ENCODE data around the gene NOTUM.

Gene NOTUM

GRCh38 chr17:81956607-81957589 lies 4.1 kb downstream of the NOTUM start:
- DNase-seq: no peak

- DNase-seq: no peak
Observed at GRCh38 chr17:81955756-81956544, 5.0 kb downstream of the NOTUM start.

GRCh38 chr17:81955058-81955681 lies 5.8 kb downstream of the NOTUM start:
- DNase-seq: no peak

GRCh38 chr17:81954131-81955057 lies 6.6 kb downstream of the NOTUM start:
- DNase-seq: no peak

GRCh38 chr17:81953443-81953842 lies 7.5 kb downstream of the NOTUM start:
- DNase-seq: peak; percentile 51

- DNase-seq: no peak
Observed at GRCh38 chr17:81952792-81953228, 8.2 kb downstream of the NOTUM start.

GRCh38 chr17:81951785-81952684 lies 9.0 kb downstream of the NOTUM start:
- no peak for DNase-seq

- DNase-seq: no peak
Observed at GRCh38 chr17:81950501-81950900, 10.5 kb downstream of the NOTUM start.

- DNase-seq: no peak
Observed at GRCh38 chr17:81948635-81949378, 12.2 kb downstream of the NOTUM start.

- DNase-seq: no peak
Observed at GRCh38 chr17:81947189-81947588, 13.8 kb downstream of the NOTUM start, which contains the start of gene MYADML2. Gene MYADML2 (minus strand): TSS chr17:81947233. CDS start chr17:81941741, 5,492 bp downstream.

GRCh38 chr17:81944858-81945257 lies 16.1 kb downstream of the NOTUM start:
- no peak for DNase-seq

GRCh38 chr17:81942167-81942553 lies 18.8 kb downstream of the NOTUM start:
- DNase-seq: no peak

- DNase-seq: peak; percentile 40
Observed at GRCh38 chr17:81941484-81942166, 19.4 kb downstream of the NOTUM start.

- DNase-seq: no peak
Observed at GRCh38 chr17:81940538-81941483, 20.2 kb downstream of the NOTUM start.

- DNase-seq: no peak
Observed at GRCh38 chr17:81939881-81940385, 21.1 kb downstream of the NOTUM start.

- no peak for DNase-seq
Observed at GRCh38 chr17:81939218-81939617, 21.8 kb downstream of the NOTUM start.

- DNase-seq: no peak
Observed at GRCh38 chr17:81935709-81936084, 25.3 kb downstream of the NOTUM start.
